ENCODE data around the gene SPRED3. TPM values are rescaled to one million over a fixed set of nuclear protein-coding genes. Genes with fewer than 3 reads are reported as not detected.

SPRED3 gene
- total and polyA plus RNA-seq, 2 donors (not counting 1 experiment from before 2014, with no cell fraction given) = 1.5 to 2.0 TPM

DNA sequence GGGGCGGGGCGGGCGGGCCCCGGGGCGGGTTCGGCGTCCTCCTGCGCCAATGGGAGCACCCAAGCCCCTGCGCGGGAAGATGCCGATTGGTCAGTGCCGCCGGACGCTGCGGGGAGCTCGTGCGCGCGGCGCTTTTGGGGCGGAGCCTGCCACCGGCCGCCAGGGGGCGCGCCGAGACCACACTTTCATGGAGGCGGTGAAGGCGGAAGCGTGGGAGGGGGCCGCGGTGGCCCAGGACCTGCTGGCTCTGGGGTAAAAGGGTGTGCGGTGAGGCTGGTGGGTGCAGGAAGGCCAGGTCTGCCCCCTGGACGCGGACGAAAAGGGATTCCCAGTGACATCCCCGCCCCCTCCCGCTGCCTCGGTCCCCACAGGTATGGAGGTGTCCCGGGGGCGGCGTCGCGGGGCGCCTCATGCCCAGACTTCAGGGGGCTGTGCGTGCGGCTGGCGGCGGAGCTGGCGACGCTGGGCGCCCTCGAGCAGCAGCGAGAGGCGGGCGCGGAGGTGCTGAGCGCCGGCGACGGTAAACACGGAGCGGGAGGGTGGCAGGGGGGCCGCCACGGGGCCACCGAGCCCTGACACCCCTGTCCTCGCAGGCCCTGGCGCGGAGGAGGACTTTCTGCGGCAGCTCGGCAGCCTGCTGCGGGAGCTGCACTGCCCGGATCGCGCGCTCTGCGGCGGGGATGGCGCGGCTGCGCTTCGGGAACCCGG, 14.6 kb downstream of the SPRED3 start, which contains the start of gene FAM98C:
TSS of gene FAM98C (plus strand) at position 127 of the 708 bp plus-strand sequence. CDS start at position 188, 61 bp downstream.
- no peaks in the 10 kb centered on the region for H3K9me3 ChIP-seq (ENCODE audit: control insufficient read depth, insufficient read depth, low read depth, low read length)
- H3K4me3 ChIP-seq (replicated peaks in 1 of 4; ENCODE audit: control extremely low read depth in 1 of 4, insufficient read depth in 1 of 4, low read depth in 3 of 4, low read length in 4 of 4) = peak within 1 kb of the TSS; percentile 67 to 96 (median 88)
- TF ChIP-seq CTCF (conservative IDR thresholded peaks at IDR 0.05 in 1 of 2, IDR thresholded peaks at IDR 0.05 in 1 of 2; ENCODE audit: low read depth in 1 of 2, low read length in 2 of 2) (peak; percentile 68 to 77), EZH2 (IDR thresholded peaks at IDR 0.05; ENCODE audit: low read length, missing control alignments) (no peak)
- H2AFZ ChIP-seq (ENCODE audit: low read length) = peak within 1 kb of the TSS; percentile 78
- H3K79me2 ChIP-seq (ENCODE audit: control insufficient read depth, insufficient read depth, low read length) = no peaks in the 10 kb centered on the region
- no peaks in the 10 kb centered on the region for H4K20me1 ChIP-seq (ENCODE audit: control insufficient read depth, extremely low read depth, insufficient read depth, low read length)
- H3K36me3 ChIP-seq (ENCODE audit: control insufficient read depth, insufficient read depth, low read length) = peaks cover 2% of the 10 kb centered on the region
- peak within 1 kb of the TSS; percentile 44 for H3K27ac ChIP-seq (ENCODE audit: insufficient read depth, low read length)
- no peaks in the 10 kb centered on the region for H3K4me1 ChIP-seq (ENCODE audit: control insufficient read depth, extremely low read depth, insufficient read depth, low read length)
- H3K9ac ChIP-seq (ENCODE audit: insufficient read depth, low read length) = peak within 1 kb of the TSS; percentile 65
- peak; percentile 90 to 95 for DNase-seq (ENCODE audit: low read depth in 2 of 2)
- H3K4me2 ChIP-seq (ENCODE audit: extremely low read depth, insufficient read depth, low read length) = peak within 1 kb of the TSS; percentile 88
- H3K27me3 ChIP-seq (ENCODE audit: control insufficient read depth, insufficient read depth, low read length) = no peaks in the 10 kb centered on the region

DNA sequence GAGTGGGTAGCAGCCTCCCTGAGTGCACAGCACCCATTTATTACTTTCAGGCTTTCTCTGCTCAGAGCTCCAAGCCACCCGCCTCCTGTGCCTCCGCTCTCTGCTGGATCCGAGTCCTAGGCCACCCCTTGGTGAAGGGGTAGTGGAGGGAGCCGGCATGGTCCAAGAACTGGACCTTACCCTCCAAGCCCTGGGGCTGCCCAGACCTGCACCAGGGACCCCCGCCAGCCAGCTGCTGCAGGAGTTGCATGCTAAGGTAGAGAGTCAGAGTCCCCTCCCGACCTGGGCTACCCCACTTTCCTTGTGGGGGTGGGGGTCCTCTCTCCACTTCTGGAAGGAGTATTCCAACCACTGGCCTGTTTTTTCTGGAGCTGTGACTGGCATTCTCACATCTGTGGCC, 16.4 kb downstream of the SPRED3 start:
- Histone ChIP-seq H3K27ac (ENCODE audit: insufficient read depth, low read length) (no peak overlapping the region), H3K4me3 (replicated peaks in 1 of 4; ENCODE audit: control extremely low read depth in 1 of 4, insufficient read depth in 1 of 4, low read depth in 3 of 4, low read length in 4 of 4) (no peak overlapping the region), H4K20me1 (ENCODE audit: control insufficient read depth, extremely low read depth, insufficient read depth, low read length) (no peaks in the 10 kb centered on the region), H3K79me2 (ENCODE audit: control insufficient read depth, insufficient read depth, low read length) (no peaks in the 10 kb centered on the region), H3K36me3 (ENCODE audit: control insufficient read depth, insufficient read depth, low read length) (peaks cover 2% of the 10 kb centered on the region), H3K9ac (ENCODE audit: insufficient read depth, low read length) (no peak overlapping the region), H3K9me3 (ENCODE audit: control insufficient read depth, insufficient read depth, low read depth, low read length) (no peaks in the 10 kb centered on the region), H2AFZ (ENCODE audit: low read length) (no peak overlapping the region), H3K4me2 (ENCODE audit: extremely low read depth, insufficient read depth, low read length) (no peak overlapping the region), H3K27me3 (ENCODE audit: control insufficient read depth, insufficient read depth, low read length) (no peaks in the 10 kb centered on the region), H3K4me1 (ENCODE audit: control insufficient read depth, extremely low read depth, insufficient read depth, low read length) (no peaks in the 10 kb centered on the region)
- no peak for TF ChIP-seq EZH2 (IDR thresholded peaks at IDR 0.05; ENCODE audit: low read length, missing control alignments)
- no peak for TF ChIP-seq CTCF (conservative IDR thresholded peaks at IDR 0.05 in 1 of 2, IDR thresholded peaks at IDR 0.05 in 1 of 2; ENCODE audit: low read depth in 1 of 2, low read length in 2 of 2)
- DNase-seq (ENCODE audit: low read depth in 2 of 2) = no peak

GRCh38 chr19:38405276-38405675, 16.8 kb downstream of the SPRED3 start:
- Histone ChIP-seq H3K9me3 (ENCODE audit: control insufficient read depth, insufficient read depth, low read depth, low read length) (no peaks in the 10 kb centered on the region), H3K27ac (ENCODE audit: insufficient read depth, low read length) (no peak overlapping the region), H3K9ac (ENCODE audit: insufficient read depth, low read length) (no peak overlapping the region), H3K4me3 (replicated peaks in 1 of 4; ENCODE audit: control extremely low read depth in 1 of 4, insufficient read depth in 1 of 4, low read depth in 3 of 4, low read length in 4 of 4) (no peak overlapping the region), H3K36me3 (ENCODE audit: control insufficient read depth, insufficient read depth, low read length) (peaks cover 2% of the 10 kb centered on the region), H3K4me2 (ENCODE audit: extremely low read depth, insufficient read depth, low read length) (no peak overlapping the region), H3K79me2 (ENCODE audit: control insufficient read depth, insufficient read depth, low read length) (no peaks in the 10 kb centered on the region), H2AFZ (ENCODE audit: low read length) (no peak overlapping the region), H4K20me1 (ENCODE audit: control insufficient read depth, extremely low read depth, insufficient read depth, low read length) (no peaks in the 10 kb centered on the region), H3K27me3 (ENCODE audit: control insufficient read depth, insufficient read depth, low read length) (no peaks in the 10 kb centered on the region), H3K4me1 (ENCODE audit: control insufficient read depth, extremely low read depth, insufficient read depth, low read length) (no peaks in the 10 kb centered on the region)
- TF ChIP-seq EZH2 (IDR thresholded peaks at IDR 0.05; ENCODE audit: low read length, missing control alignments) = no peak
- no peak for TF ChIP-seq CTCF (conservative IDR thresholded peaks at IDR 0.05 in 1 of 2, IDR thresholded peaks at IDR 0.05 in 1 of 2; ENCODE audit: low read depth in 1 of 2, low read length in 2 of 2)
- DNase-seq (ENCODE audit: low read depth in 2 of 2) = no peak

Data from fibroblast of lung (primary cell).